GM12892 (cell line): ENCODE measurements around the gene CEP112.

Experiments
- POLR2A ChIP-seq: IDR thresholded peaks from 2 replicates; pipeline ENCODE4 v1.6.1; 2011; ENCODE audit warnings: low read depth, low read length, control low read depth
- POLR2AphosphoS5 ChIP-seq: IDR thresholded peaks from 2 replicates; pipeline ENCODE4 v1.6.1; 2011; ENCODE audit warnings: low read depth, low read length, control low read depth

DNA sequence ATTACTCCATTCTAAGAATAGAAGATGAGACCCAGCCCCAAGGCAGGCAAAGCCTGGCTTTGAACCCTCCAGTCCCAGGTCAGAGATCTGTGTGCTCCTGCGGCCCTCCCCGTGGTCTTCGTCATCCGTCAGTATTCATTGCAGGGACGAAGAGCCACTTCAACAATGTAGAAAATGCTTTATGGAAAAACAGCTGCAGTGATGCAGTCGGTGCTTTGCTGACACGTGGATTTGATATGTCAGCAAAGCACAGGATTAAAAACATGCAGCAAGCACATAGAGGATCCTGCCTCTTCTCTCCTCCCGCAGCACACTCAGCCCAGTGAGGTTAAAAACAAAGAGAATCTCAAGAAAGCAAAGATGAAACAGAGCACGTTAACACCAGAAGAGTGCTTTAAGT, 513.4 kb downstream of the CEP112 start:
- TF ChIP-seq POLR2AphosphoS5 (no peak), POLR2A (no peak)
